Inferior parietal cortex (tissue), 1 donor: Measurements from ENCODE around the gene ZZZ3.
"Not testable (repeated sequence)": the region's sequence is repeated elsewhere in the genome, so short reads cannot be mapped to it uniquely, and the experiment has no call there.

Experiments used
- DNase-seq: peaks from one replicate; pipeline ENCODE4 v3.0.0-alpha.2; 2016; ENCODE audit errors: extremely low spot score

Gene ZZZ3

GRCh38 chr1:77670330-77670729 is 12.1 kb downstream of the ZZZ3 start:
- DNase-seq, result no peak

GRCh38 chr1:77668924-77669449 is 13.5 kb downstream of the ZZZ3 start:
- DNase-seq, result no peak

- DNase-seq, result no peak
Observed at GRCh38 chr1:77664939-77665516, 17.4 kb downstream of the ZZZ3 start.

- DNase-seq, result no peak
Observed at GRCh38 chr1:77661696-77662095, 20.8 kb downstream of the ZZZ3 start.

- DNase-seq, result no peak
Observed at GRCh38 chr1:77659879-77660593, 22.4 kb downstream of the ZZZ3 start.

- no peak for DNase-seq
Observed at GRCh38 chr1:77658271-77658670, 24.2 kb downstream of the ZZZ3 start.

- DNase-seq, result no peak
Observed at GRCh38 chr1:77655431-77655974, 27.0 kb downstream of the ZZZ3 start.

- no peak for DNase-seq
Observed at GRCh38 chr1:77652970-77653516, 29.4 kb downstream of the ZZZ3 start.

GRCh38 chr1:77652268-77652667 is 30.2 kb downstream of the ZZZ3 start:
- DNase-seq, result no peak

- DNase-seq, result no peak
Observed at GRCh38 chr1:77649127-77649526, 33.3 kb downstream of the ZZZ3 start.

- DNase-seq, result not testable (repeated sequence)
Observed at GRCh38 chr1:77646224-77646623, 36.2 kb downstream of the ZZZ3 start.

- DNase-seq, result no peak
Observed at GRCh38 chr1:77643456-77643855, 39.0 kb downstream of the ZZZ3 start.

- no peak for DNase-seq
Observed at GRCh38 chr1:77642941-77643340, 39.5 kb downstream of the ZZZ3 start.

- no peak for DNase-seq
Observed at GRCh38 chr1:77642196-77642595, 40.3 kb downstream of the ZZZ3 start.

- DNase-seq, result no peak
Observed at GRCh38 chr1:77639557-77640069, 42.8 kb downstream of the ZZZ3 start.

- no peak for DNase-seq
Observed at GRCh38 chr1:77639056-77639455, 43.4 kb downstream of the ZZZ3 start.

GRCh38 chr1:77636864-77637263 is 45.6 kb downstream of the ZZZ3 start:
- DNase-seq, result no peak
